Measurements from ENCODE around the gene PSMC4.
"Not testable (repeated sequence)": the region's sequence is repeated elsewhere in the genome, so short reads cannot be mapped to it uniquely, and the experiment has no call there.

The PSMC4 gene

DNA sequence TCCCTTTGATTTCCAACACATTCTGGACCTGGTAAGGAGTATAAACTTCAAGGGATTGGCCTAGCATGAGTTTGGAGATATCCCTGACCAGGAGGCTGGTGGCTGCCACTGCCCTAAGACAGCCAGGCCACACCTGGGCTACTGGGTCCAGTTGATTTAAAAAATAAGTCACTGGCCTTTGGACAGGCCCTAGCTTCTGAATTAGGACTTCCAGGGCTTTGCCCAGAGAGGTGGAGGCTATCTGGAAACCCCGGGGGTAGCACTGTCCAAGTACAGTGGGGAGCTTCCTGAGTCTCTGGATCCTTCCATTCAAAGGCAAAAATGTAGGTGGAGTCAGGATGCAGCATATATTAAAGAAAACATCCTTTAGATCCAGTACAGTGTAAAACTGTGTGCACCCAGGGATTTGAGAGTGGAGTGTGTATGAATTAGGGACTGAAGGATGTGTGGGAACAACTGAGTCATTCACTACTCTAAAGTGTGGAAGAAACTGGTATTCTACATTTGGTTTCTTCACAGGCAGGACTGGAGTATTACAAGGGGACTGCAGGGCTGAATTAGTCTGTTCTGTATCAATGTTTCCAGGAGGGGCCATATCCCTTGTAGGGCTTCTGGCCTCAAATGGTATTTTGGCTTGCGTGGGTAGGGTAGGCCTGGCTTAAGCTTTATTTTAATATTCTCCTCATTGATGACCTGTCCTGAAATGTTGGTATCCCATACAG lies 21.8 kb upstream of the PSMC4 start:
- no peak for DNase-seq

DNA sequence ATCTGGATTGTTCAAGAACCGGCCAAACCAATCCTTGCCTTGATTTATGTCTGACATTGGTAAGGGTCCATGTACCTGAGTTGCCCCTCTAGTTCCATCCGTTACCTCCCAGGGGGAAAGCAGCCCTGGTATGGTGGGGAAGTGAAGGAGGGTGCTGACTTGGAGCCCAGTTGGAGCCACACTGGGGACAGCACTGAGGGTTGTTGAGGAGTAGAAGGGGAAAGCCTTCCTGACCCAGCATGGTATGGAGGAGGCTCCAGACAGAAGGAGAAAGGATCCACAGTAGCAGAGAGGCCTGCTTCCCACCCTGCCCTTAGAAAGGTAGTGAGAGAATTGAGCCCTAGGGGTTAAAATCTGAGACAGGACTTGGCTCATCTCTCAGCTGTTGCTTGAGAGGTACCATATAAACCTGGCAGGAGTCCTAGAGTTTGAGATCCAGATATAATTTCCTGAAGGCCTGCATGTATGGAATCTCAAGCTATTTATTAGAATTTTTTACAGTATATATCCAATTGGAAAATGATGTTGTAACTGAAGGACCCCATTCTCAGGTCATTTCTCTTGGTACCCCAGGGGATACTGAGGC lies 19.8 kb upstream of the PSMC4 start:
- DNase-seq: no peak

DNA sequence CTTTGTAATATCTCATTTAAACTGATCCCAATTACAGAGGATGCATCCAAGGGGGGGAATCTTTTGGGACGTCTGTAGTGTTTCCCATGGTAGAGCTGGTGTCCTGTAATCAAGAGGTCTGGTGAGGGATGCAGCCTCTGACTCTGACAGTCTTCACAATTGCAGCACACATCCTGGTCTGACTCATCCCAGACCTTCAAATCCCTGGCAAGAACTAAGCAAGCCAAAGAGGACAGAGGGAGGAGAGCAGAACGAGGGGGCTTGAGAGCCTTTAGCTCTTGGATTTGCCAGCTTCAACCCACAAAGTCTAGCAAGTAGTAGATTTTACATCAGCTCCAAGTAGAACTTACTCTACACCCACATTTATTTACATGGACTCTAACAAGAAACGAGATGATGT lies 19.3 kb upstream of the PSMC4 start:
- DNase-seq: peak; percentile 20

DNA sequence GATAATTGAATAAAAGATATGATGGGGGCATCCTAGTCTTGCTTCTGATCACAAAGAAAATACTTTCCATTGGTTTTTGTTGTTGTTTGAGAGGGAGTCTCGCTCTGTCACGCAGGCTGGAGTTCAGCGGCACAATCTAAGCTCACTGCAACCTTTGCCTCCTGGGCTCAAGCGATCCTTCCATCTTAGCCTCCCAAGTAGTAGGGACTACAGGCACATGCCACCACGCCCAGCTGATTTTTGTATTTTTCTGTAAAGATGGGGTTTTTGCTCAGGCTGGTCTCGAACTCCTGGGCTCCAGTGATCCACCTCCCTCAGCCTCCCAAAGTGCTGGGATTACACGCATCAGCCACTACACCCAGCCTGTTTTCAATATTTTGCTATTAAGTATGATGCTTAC lies 17.1 kb upstream of the PSMC4 start:
- no peak for DNase-seq

DNA sequence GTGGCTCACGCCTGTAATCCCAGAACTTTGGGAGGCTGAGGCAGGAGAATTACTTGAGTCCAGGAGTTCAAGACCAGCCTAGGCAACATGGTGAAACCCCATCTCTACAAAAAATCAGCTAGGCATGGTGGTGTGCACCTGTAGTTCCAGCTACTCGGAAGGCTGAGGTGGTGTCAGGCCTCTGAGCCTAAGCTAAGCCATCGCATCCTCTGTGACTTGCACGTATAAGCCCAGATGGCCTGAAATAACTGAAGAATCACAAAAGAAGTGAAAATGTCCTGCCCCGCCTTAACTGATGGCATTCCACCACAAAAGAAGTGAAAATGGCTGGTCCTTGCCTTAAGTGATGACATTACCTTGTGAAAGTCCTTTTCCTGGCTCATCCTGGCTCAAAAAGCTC lies 13.1 kb upstream of the PSMC4 start:
- not testable (repeated sequence) for DNase-seq

DNA sequence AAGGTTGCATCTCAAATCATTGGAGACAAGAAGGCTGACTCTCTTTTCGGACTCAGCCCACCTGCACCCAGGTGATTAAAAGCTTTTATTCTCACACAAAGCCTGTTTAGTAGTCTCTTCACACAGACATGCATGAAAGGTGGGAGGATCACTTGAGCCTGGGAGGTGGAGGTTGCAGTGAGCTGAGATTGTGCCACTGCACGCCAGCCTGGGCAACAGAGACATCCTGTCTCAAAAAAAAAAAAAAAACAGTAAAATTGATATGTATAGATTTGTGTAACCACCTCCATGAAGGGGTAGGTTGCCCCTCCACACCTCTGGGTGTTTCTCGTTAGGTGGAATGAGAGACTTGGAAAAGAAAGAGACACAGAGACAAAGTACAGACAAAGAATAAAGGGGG lies 12.0 kb upstream of the PSMC4 start:
- DNase-seq: not testable (repeated sequence)

DNA sequence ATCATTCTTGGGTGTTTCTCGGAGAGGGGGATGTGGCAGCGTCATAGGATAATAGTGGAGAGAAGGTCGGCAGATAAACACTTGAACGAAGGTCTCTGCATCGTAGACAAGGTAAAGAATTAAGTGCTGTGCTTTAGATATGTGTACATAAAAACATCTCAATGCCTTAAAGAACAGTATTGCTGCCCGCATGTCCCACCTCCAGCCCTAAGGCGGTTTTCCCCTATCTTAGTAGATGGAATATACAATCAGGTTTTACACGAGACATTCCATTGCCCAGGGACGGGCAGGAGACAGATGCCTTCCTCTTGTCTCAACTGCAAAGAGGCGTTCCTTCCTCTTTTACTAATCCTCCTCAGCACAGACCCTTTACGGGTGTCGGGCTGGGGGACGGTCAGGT lies 11.6 kb upstream of the PSMC4 start:
- not testable (repeated sequence) for DNase-seq

DNA sequence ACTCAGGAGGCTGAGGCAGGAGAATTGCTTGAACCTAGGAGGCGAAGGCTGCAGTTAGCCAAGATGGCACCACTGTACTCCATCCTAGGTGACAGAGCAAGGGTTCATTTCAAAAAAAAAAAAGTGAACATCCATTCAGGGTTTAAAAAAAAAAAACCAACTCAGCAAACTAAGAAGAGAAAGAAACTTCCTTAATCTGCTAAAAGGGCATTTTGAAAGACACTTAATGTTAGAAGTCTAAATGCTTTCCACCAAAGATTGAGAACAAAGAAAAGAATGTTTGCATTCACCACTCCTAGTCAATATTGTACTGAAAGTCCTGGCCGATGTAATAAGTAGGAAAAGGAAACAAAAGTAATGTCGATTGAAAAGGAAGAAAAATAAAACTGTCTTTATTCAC lies 7.1 kb upstream of the PSMC4 start:
- DNase-seq: no peak

DNA sequence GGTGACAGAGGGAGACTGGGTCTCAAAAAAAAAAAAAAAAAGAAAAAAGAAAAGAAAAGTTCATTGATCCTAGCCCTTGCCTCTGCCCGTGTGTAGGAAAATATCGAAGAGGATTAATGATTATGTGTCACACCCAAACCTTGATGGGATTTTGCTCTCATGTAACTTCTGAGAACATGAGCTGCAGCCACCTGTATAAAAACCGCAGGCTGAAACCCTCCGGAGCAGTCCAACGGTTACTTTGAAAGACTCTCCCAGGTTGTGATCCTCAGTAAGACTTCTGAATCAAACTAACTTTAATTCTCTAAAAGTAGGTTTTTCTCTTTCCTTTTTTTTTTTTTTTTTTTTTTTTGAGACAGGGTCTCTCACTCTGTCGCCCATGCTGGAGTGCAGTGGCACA lies 4.3 kb upstream of the PSMC4 start:
- no peak for DNase-seq

DNA sequence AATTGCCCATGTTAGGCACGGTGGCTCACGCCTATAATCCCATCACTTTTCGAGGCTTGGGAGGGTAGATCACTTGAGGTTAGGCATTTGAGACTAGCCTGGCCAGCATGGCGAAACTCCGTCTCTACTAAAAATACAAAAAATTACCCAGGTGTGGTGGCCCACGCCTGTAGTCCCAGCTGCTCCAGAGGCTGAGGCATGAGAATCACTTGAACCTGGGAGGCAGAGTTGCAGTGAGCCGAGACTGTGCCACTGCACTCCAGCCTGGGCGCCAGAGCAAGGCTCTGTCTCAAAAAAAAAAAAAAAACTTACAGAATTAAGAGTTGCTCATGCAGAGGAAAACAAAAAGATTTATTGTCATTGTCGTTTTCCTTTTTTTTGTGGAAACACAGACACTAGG lies 3.4 kb upstream of the PSMC4 start:
- DNase-seq: no peak

DNA sequence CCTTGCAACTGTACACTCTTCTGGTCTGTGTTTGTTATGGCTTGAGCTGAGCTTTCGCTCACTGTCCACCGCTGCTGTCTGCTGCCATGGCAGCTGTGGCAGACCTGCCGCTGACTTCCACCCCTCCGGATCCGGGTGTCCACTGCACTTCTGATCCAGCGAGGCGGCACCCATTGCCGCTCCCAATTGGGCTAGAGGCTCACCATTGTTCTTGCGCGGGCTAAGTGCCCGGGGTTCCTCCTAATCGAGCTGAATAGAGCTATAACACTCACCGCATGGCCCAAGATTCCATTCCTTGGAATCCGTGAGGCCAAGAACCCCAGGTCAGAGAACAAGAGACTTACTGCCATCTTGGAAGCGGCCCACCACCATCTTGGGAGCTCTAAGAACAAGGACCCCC lies 2.2 kb upstream of the PSMC4 start:
- DNase-seq: no peak

DNA sequence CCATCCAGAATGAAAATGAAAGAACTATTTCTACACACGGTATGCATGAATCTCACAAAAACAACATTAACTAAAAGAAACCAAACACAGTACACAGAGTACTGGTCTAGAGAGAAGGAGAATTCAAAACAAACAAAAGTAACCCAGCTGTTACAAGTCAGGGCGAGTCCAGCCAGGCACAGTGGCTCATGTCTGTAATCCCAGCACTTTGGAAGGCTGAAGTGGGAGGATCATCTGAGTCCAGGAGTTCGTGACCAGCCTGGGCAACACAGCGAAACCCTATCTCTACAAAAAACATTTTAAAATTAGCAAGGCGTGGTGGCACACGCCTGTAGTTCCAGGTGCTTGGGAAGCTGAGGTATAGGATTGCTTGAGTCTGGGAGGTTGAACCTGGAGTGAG lies 1.7 kb upstream of the PSMC4 start:
- DNase-seq: no peak

DNA sequence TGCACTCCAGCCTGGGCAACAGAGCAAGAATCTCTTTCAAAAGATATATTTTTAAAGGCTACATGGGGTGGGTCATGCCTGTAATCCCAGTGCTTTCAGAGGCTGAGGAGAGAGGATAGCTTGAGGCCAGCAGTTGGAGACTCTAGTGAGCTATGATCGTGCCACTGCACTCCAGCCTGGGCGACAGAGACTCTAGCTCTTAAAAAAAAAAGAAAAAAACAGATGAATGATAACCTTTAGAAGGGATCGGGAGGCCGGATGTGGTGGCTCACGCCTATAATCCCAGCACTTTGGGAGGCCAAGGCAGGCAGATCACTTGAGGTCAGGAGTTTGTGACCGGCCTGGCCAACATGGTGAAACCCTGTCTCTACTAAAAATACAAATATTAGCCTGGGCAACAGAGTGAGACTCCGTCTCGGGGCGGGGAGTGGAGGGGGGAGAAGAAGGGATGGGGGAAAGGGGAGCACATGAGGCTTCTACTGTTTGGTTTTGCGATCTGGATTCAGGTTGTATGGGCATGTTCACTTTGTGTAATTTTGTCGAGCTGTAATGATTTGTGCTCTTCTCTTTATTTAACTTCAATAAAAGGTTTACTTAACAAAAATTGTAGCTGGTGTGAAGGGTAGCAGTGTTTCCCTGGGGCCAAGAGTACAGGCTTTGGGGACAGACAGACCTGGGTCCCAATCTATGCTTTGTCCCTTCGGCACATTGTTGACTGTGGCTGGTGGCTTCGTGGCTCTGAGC lies 1.1 kb upstream of the PSMC4 start:
- DNase-seq: no peak

DNA sequence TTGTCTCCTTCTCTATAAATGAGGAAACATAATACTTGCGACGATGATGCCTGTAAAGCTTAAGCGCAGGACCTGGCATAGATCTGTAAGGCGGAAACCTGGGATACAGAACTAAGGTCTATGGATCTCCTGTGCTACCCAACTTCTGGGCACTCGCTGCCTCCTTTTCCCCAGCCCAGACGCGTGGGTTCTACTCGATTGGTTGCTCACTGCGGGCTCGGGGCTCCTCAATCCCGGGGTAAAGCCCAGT lies 615 bp upstream of the PSMC4 start:
- DNase-seq: no peak

DNA sequence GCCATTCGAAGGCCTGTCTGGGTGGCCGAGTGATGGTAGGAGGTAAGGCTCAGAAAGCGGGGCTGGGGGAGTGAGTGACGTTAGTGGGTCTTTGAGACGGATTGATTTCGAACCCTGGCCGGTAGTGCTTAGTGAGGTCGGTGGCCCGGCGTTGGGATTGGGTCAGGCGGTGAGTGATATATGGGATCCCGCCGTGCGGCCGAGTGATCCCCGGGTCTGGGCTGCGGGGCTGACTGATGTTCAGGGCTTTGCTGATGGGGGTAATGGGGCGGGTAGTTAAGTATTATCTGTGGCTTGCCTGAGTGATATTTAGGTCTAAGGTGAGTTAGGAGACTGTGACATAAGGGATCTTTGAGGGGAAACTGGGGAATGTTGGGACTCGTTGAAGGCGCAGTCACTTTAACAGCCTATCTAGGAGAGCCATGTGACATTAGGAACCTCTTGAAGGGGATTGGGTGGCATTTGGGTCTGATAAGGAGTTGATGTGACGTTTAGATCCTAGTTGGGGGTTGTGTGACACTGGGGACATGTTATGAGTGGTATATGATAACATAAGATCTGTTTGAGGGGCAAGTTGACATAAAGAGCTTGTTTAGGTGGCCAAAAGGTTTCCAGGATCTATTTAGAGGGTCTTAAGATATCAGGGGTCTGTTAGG lies 543 bp downstream of the PSMC4 start:
- DNase-seq: no peak

DNA sequence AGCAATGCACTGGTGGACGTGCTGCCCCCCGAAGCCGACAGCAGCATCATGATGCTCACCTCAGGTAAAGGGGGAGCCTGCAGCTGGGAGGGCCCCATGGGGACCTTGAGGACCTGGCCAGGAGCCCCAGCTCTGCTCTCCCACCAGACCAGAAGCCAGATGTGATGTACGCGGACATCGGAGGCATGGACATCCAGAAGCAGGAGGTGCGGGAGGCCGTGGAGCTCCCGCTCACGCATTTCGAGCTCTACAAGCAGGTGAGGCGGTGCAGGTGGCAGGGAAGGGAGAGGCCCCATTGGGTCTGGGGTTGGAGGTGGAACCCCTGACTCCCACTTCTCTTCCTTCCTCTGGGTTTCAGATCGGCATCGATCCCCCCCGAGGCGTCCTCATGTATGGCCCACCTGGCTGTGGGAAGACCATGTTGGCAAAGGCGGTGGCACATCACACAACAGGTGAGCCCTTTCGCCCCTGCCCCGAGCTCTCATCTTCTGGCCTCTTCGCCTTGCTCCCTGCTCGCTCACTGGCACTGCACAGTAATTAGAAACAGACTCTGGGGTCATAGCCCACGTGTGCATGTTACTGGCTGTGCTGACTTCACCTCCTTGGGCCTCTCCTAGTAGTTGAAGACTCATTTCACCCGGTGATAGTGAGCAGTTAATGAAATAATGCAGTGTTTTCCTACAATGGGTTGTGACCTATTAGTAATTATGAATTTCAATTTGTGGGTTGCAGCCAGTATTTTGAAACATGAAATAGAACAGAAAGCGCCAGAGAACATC lies 3.6 kb downstream of the PSMC4 start:
- DNase-seq: no peak

DNA sequence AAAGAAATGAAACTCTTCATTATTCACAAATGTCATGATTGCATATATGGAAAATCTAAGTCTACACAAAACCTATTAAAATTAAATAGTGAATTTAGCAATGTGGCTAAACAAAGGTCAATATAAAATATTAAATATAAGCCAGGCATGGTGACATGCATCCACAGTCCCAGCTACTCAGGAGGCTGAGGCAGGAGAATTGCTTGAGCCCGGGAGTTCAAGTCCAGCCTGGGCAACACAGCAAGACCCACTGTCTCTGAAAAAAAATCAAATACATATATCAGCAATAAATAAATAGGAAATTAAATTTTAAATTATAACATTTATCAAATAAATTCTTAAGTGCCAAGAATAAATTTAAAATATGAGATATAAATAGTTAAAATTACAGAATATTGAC lies 11.9 kb downstream of the PSMC4 start:
- DNase-seq: no peak

DNA sequence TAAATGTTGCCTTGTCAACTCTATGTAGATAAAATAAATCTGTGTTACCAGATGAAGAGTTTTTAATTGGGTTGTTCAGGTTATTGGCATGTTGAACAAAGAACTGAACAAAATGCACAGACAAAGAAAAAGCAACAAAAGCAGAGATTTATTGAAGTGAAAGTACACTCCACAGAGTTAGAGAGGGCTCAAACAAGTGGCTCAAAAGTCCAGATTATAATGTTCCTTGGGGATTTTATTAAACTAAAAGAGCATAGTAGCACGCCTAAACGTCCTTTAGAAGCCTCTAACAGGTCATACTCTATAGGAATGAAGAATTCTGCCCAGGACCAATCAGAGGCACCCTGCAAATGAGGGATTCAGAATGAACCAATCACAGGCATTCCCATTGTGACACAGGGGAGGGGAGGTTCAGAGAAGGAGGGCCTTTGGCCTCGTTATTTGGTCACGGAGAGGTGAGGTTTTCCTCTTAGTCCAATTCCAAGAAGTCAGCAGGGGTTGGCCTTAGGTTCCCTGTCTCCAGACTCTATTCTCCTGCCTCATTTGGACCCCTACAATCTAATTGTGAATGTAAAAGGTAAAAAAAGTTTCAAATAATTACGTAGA lies 12.8 kb downstream of the PSMC4 start:
- DNase-seq: no peak

DNA sequence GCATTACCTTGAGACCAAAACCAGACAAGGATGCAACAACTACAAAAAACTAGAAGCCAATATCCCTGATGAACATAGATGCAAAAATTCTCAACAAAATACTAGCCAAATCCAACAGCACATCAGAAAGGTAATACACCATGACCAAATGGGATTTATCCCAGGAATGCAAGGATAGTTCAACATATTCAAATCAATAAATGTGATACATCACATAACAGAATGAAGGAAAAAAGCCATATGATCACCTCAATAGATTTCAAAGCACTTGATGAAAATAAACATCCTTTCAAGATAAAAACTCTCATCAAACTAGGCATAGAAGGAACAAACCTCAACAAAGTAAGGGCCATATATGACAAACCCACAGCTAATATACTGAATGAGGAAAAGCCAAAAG lies 15.7 kb downstream of the PSMC4 start:
- DNase-seq: no peak

DNA sequence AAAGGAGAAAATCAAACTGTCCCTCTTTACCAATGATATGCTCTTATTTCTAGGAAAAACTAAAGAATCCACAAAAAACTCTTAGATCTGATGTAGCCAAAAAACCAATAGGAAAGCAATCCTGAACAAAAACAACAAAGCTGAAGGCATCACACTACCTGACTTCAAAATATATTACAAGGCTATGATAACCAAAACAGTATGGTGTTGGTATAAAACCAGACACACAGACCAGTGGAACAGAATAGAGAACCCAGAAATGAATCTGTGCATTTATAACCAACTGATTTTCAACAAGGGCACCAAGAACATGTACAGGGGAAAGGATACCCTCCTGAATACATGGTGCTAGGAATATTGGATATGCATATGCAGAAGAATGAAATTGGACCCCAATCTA lies 16.2 kb downstream of the PSMC4 start:
- DNase-seq: no peak

DNA sequence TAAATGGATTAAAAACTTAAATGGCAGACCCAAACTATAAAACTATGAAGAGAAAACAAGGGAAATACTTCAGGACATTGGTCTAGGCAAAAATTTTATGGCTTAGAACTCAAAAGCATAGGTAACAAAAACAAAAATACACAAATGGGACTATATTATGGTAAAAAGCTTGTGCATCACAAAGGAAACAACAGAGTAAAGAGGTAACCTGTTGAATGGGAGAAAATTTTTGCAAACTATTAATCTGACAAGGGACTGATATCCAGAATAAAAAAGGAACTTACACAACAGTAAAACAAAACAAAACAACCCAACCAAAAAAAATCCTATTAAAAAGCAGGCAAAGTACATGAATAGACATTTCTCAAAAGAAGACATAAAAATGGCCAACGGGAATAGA lies 16.6 kb downstream of the PSMC4 start:
- no peak for DNase-seq

DNA sequence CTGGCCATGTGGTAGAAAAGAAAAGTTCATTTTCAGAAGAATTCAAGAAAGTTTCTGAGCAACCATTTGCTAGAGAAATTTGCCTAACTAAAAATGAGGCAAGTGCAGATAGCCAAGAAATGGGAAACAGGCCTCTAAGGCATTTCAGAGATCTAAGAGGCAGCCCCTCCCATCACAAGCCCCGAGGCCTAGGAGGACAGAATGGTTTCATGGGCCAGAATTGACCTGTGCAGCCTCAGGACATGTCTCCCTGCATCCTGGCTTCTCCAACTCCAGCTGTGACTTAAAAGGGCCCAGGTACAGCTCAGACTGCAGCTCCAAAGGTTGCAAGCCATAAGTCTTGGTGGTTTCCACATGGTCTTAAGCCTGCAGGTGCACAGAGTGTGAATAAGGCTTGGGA lies 22.6 kb downstream of the PSMC4 start:
- DNase-seq: no peak

DNA sequence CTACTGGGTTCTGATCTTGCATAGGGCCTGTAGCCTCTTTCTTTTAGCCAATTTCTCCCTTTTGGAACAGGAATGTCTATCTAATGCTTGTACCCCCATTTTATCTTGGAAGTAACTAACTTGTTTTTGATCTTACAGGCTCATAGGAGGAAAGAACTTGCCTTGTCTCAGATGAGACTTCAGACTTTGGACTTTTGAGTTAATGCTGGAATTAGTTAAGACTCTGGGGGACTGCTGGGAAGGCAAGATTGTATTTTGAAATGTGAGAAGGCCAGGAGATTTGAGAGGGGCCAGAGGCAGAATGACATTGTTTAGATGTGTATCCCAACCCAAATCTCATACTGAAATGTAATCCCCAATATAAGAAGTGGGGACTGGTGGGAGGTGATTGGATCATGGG lies 23.4 kb downstream of the PSMC4 start:
- DNase-seq: no peak
